Mesothelial cell of epicardium (in vitro differentiated cells): ENCODE results near the gene IGF1R. TPM values are rescaled to one million over a fixed set of nuclear protein-coding genes. Genes with fewer than 3 reads are reported as not detected.
A peak's percentile ranks its signal among the peaks of the same experiment; 100 is the strongest.

Experiments used
- DNase-seq, 2 experiments: peaks; one replicate each; pipeline ENCODE4 v3.0.0; 2021; ENCODE audit warnings: low spot score in 2 of 2; ENCODE audit not compliant: unreplicated experiment in 2 of 2
- H3K27ac Mint-ChIP-seq: 2 replicates; pipeline ENCODE4 v1.8.0; 2021; ENCODE audit warnings: mixed read lengths
- H3K27me3 Mint-ChIP-seq: 2 replicates; pipeline ENCODE4 v1.8.0; 2021; ENCODE audit warnings: low read depth, mixed read lengths
- H3K36me3 Mint-ChIP-seq: 2 replicates; pipeline ENCODE4 v1.8.0; 2021; ENCODE audit warnings: mixed read lengths
- H3K4me1 Mint-ChIP-seq: 2 replicates; pipeline ENCODE4 v1.8.0; 2021; ENCODE audit warnings: mixed read lengths
- H3K4me3 Mint-ChIP-seq: 2 replicates; pipeline ENCODE4 v1.8.0; 2021; ENCODE audit warnings: mild to moderate bottlenecking, moderate library complexity, mixed read lengths
- H3K9me3 Mint-ChIP-seq: 2 replicates; pipeline ENCODE4 v1.8.0; 2021; ENCODE audit warnings: mixed read lengths
- total RNA-seq: library from RNA; stranded (reverse); gene quantifications from 3 replicates; pipeline ENCODE4 v1.2.1, GENCODE V29; 2021
- TF ChIP-seq, protein P1 (sequence below): fragments of 200-600 bp; sonication (generic); IDR thresholded peaks from one replicate; pipeline ENCODE4 v1.5.0; 2021; ENCODE audit warnings: antibody characterized with exemption; ENCODE audit not compliant: unreplicated experiment

Gene IGF1R
- total RNA-seq, 1 donor from 2014 or later: 113 TPM

DNA sequence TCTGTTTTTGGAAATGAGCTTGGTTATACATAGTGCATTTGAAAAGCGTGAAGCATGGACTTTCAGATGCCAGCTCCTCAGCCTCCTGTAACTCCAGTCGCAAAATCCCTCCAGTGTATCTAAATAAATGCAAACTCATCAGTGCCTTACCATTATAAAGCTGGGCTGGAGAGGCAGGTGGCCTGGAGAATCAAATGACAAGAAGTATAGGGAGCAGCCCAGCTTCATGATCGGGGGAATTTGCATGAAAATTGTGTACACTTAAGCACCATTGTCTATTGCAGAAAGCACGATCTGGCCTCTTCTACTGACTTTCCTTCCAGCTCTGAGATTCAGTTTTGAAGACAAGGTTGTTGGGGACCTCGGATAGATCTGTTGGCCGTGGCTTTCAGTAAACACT, 71.7 kb downstream of the IGF1R start:
- H3K4me3 Mint-ChIP-seq: no peak overlapping the region
- peaks cover 77% of the 10 kb centered on the region for H3K4me1 Mint-ChIP-seq
- H3K36me3 Mint-ChIP-seq: no peaks in the 10 kb centered on the region
- peak overlapping the region; percentile 94 for H3K27ac Mint-ChIP-seq
- no peaks in the 10 kb centered on the region for H3K9me3 Mint-ChIP-seq
- no peak for DNase-seq
- TF ChIP-seq, protein P1, sequence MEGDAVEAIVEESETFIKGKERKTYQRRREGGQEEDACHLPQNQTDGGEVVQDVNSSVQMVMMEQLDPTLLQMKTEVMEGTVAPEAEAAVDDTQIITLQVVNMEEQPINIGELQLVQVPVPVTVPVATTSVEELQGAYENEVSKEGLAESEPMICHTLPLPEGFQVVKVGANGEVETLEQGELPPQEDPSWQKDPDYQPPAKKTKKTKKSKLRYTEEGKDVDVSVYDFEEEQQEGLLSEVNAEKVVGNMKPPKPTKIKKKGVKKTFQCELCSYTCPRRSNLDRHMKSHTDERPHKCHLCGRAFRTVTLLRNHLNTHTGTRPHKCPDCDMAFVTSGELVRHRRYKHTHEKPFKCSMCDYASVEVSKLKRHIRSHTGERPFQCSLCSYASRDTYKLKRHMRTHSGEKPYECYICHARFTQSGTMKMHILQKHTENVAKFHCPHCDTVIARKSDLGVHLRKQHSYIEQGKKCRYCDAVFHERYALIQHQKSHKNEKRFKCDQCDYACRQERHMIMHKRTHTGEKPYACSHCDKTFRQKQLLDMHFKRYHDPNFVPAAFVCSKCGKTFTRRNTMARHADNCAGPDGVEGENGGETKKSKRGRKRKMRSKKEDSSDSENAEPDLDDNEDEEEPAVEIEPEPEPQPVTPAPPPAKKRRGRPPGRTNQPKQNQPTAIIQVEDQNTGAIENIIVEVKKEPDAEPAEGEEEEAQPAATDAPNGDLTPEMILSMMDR: no peak
- no peaks in the 10 kb centered on the region for H3K27me3 Mint-ChIP-seq

GRCh38 chr15:98720577-98721565, 72.5 kb downstream of the IGF1R start:
- no peaks in the 10 kb centered on the region for H3K9me3 Mint-ChIP-seq

GRCh38 chr15:98722209-98722608, 73.9 kb downstream of the IGF1R start:
- Mint-ChIP-seq H3K36me3 (no peaks in the 10 kb centered on the region), H3K27ac (peak overlapping the region; percentile 90), H3K4me1 (peaks cover 76% of the 10 kb centered on the region), H3K27me3 (no peaks in the 10 kb centered on the region), H3K4me3 (no peak overlapping the region), H3K9me3 (no peaks in the 10 kb centered on the region)
- DNase-seq: no peak
- TF ChIP-seq, protein P1: no peak

More at GRCh38 chr15:98720577-98721565, 72.5 kb downstream of the IGF1R start:
- no peak overlapping the region for H3K4me3 Mint-ChIP-seq
- TF ChIP-seq, protein P1: no peak
- peak overlapping the region; percentile 57 for H3K27ac Mint-ChIP-seq
- H3K36me3 Mint-ChIP-seq: no peaks in the 10 kb centered on the region
- H3K4me1 Mint-ChIP-seq: peaks cover 76% of the 10 kb centered on the region
- no peak for DNase-seq
- no peaks in the 10 kb centered on the region for H3K27me3 Mint-ChIP-seq

- peak overlapping the region; percentile 90 for H3K27ac Mint-ChIP-seq
- TF ChIP-seq, protein P1: no peak
- no peaks in the 10 kb centered on the region for H3K36me3 Mint-ChIP-seq
- no peak overlapping the region for H3K4me3 Mint-ChIP-seq
- no peak for DNase-seq
- H3K9me3 Mint-ChIP-seq: no peaks in the 10 kb centered on the region
- peaks cover 80% of the 10 kb centered on the region for H3K4me1 Mint-ChIP-seq
- no peaks in the 10 kb centered on the region for H3K27me3 Mint-ChIP-seq
These were observed 74.3 kb downstream of the IGF1R start for GRCh38 chr15:98722645-98723044.

DNA sequence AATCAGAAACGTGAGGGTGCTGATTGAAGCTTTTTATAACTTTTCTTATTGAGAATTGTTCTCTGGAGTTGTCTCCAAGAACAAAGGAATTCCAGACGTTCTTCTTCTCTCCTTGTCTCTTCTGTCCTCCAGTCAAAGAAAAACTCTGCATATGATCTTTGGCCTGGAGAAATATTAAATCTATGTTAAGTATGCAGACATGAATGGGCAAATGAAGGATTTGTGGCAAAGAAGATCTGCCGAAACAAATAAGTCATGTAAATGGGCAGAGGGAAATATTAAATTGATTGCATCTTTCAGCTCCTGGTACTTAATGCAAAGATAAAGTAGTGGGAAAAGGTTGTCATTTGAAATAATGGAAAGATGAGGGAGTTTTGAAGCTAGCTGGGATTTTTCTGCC, 74.9 kb downstream of the IGF1R start:
- Mint-ChIP-seq H3K36me3 (no peaks in the 10 kb centered on the region), H3K27me3 (no peaks in the 10 kb centered on the region), H3K27ac (peak overlapping the region; percentile 90), H3K9me3 (no peaks in the 10 kb centered on the region), H3K4me1 (peaks cover 80% of the 10 kb centered on the region), H3K4me3 (no peak overlapping the region)
- no peak for DNase-seq
- TF ChIP-seq, protein P1: no peak
